GM18498 (cell line): ENCODE results near the gene FARP1.

Experiments
- ATAC-seq: cut with Tn5 transposase; IDR thresholded peaks from one replicate; pipeline ENCODE4 v1.9.1; 2021; ENCODE audit warnings: mild to moderate bottlenecking, moderate library complexity; ENCODE audit not compliant: unreplicated experiment

Gene FARP1

GRCh38 chr13:98198683-98199082 lies 55.8 kb downstream of the FARP1 start:
- ATAC-seq = no peak

- no peak for ATAC-seq
Measured at GRCh38 chr13:98199480-98199879, 56.6 kb downstream of the FARP1 start.

- ATAC-seq = no peak
Measured at GRCh38 chr13:98200211-98200878, 57.5 kb downstream of the FARP1 start.

- no peak for ATAC-seq
Measured at GRCh38 chr13:98201189-98201588, 58.3 kb downstream of the FARP1 start.

- ATAC-seq = no peak
Measured at GRCh38 chr13:98201984-98202383, 59.1 kb downstream of the FARP1 start.

- ATAC-seq = no peak
Measured at GRCh38 chr13:98203646-98204326, 60.9 kb downstream of the FARP1 start.

- ATAC-seq = no peak
Measured at GRCh38 chr13:98204546-98204945, 61.7 kb downstream of the FARP1 start.

- ATAC-seq = no peak
Measured at GRCh38 chr13:98206946-98207345, 64.1 kb downstream of the FARP1 start.

GRCh38 chr13:98207416-98207815 lies 64.5 kb downstream of the FARP1 start:
- no peak for ATAC-seq

- no peak for ATAC-seq
Measured at GRCh38 chr13:98208606-98209005, 65.7 kb downstream of the FARP1 start.

- ATAC-seq = no peak
Measured at GRCh38 chr13:98212763-98213162, 69.9 kb downstream of the FARP1 start.

- no peak for ATAC-seq
Measured at GRCh38 chr13:98213354-98213753, 70.5 kb downstream of the FARP1 start.

GRCh38 chr13:98214008-98214643 lies 71.2 kb downstream of the FARP1 start:
- no peak for ATAC-seq

- no peak for ATAC-seq
Measured at GRCh38 chr13:98214707-98215106, 71.8 kb downstream of the FARP1 start.

GRCh38 chr13:98215508-98215907 lies 72.6 kb downstream of the FARP1 start:
- no peak for ATAC-seq

- no peak for ATAC-seq
Measured at GRCh38 chr13:98216135-98216565, 73.3 kb downstream of the FARP1 start.

- ATAC-seq = no peak
Measured at GRCh38 chr13:98216711-98217285, 73.9 kb downstream of the FARP1 start.

- no peak for ATAC-seq
Measured at GRCh38 chr13:98217597-98217996, 74.7 kb downstream of the FARP1 start.

GRCh38 chr13:98219685-98220084 lies 76.8 kb downstream of the FARP1 start:
- ATAC-seq = no peak

- ATAC-seq = no peak
Measured at GRCh38 chr13:98220271-98220791, 77.4 kb downstream of the FARP1 start.

- ATAC-seq = no peak
Measured at GRCh38 chr13:98221234-98221633, 78.3 kb downstream of the FARP1 start.
